SK-N-MC (cell line): Measurements from ENCODE around the gene UNC13A.

Experiments
- EZH2 ChIP-seq: fragments of 200-600 bp; sonication (generic); IDR thresholded peaks from one replicate; pipeline ENCODE4 v1.6.1; 2017; ENCODE audit warnings: antibody characterized with exemption
- POLR2AphosphoS5 ChIP-seq: IDR thresholded peaks from 2 replicates; pipeline ENCODE4 v1.6.1; 2012; ENCODE audit warnings: mild to moderate bottlenecking, low read depth, low read length, borderline replicate concordance

DNA sequence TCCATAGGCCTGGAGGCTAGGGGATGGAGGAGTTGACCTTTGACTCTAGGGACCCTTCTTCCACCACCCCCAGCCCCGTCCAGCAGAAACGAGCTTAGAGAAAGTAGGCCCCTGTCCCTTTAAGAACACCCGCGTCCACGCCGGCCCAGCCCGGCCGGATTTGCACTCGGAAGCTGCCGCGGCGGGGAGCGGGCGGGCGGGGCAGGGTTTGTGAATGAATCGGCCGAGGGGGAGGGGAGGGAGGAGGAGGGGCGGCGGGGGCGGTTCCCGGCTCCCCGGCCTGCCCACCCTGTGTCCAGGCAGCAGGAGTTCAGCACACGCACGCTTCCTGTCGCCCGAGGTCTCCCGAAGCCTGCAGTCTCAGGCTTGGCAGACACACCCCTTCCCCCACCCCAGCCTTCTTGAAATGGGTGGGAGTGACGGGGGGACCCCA, 1.5 kb downstream of the UNC13A start:
- TF ChIP-seq POLR2AphosphoS5 = no peak
- no peak for TF ChIP-seq EZH2
